Loucy (cell line): ENCODE measurements around the gene RNF32.
"Not testable (repeated sequence)": the region's sequence is repeated elsewhere in the genome, so short reads cannot be mapped to it uniquely, and the experiment has no call there.

ENCODE experiments used
- CTCF ChIP-seq: fragments of 200-600 bp; sonication (generic); conservative IDR thresholded peaks from 2 replicates; pipeline ENCODE4 v1.5.1; 2014; ENCODE audit warnings: mild to moderate bottlenecking, antibody characterized with exemption, low read length
- EZH2phosphoT487 ChIP-seq: fragments of 200-600 bp; IDR thresholded peaks from 2 replicates; pipeline ENCODE4 v1.6.1; 2018; ENCODE audit warnings: antibody characterized with exemption, mild to moderate bottlenecking, moderate library complexity, borderline replicate concordance

- TF ChIP-seq EZH2phosphoT487, CTCF: not testable (repeated sequence)
These were observed 3.5 kb upstream of the RNF32 start for GRCh38 chr7:156637093-156637492.
